ENCODE results near the gene ALDH18A1. TPM values are rescaled to one million over a fixed set of nuclear protein-coding genes. Genes with fewer than 3 reads are reported as not detected.

ALDH18A1 gene
- total RNA-seq, 2 experiments from 2014 or later, result 62.3 to 72.3 TPM

DNA sequence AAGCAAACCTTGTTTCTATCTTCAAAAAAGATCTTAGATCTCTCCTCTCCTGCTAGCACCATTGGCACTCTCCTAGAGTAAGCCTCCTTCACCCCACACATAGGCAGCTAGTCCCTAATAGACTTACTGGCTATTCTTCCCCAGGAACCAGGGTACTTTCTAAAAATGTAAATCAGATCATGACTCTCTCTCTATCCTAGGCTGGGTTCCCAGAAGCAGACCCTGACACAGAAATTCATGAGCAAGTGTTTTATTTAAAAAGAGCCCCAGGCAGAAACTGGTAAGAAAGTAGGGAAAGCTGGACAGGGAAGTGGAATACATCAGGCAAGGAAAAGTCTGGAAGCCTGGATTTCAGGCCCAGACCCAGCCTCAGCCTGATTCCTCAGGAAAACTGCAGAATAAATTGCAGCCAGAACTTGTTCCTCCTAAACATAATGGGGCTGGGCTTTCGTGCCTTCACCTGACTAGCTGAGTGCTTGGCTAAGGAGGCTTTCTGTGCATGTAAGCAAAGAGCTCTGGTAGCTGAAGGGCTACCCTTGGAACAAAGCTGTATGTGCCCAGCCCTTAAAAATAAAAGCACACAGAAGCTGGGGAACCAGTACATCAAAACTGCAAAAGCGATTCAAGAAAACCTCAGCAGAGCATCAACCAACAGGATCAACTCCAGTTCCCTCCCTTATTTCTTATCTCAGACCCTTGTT is 76.5 kb downstream of the ALDH18A1 start:
- POLR2A ChIA-PET, result no interaction called here
- intact Hi-C loops (cut with micrococcal nuclease; ENCODE audit: unreplicated experiment), result no loop called here
- no peaks in the 10 kb centered on the region for H3K4me1 ChIP-seq (ENCODE audit: insufficient read depth, low read length, poor library complexity, severe bottlenecking)
- no peaks in the 10 kb centered on the region for H4K20me1 ChIP-seq (ENCODE audit: insufficient read depth, low read length)
- no peak overlapping the region for H3K4me2 ChIP-seq (ENCODE audit: low read length)
- CTCF ChIA-PET (ENCODE audit: unreplicated experiment), result no interaction called here
- H3K9me3 ChIP-seq (ENCODE audit: low read length), result no peaks in the 10 kb centered on the region
- no peak overlapping the region for H3K4me3 ChIP-seq (ENCODE audit: low read depth, low read length, poor library complexity, severe bottlenecking)
- H2AFZ ChIP-seq (ENCODE audit: low read length), result no peak overlapping the region
- TF ChIP-seq, protein P1, sequence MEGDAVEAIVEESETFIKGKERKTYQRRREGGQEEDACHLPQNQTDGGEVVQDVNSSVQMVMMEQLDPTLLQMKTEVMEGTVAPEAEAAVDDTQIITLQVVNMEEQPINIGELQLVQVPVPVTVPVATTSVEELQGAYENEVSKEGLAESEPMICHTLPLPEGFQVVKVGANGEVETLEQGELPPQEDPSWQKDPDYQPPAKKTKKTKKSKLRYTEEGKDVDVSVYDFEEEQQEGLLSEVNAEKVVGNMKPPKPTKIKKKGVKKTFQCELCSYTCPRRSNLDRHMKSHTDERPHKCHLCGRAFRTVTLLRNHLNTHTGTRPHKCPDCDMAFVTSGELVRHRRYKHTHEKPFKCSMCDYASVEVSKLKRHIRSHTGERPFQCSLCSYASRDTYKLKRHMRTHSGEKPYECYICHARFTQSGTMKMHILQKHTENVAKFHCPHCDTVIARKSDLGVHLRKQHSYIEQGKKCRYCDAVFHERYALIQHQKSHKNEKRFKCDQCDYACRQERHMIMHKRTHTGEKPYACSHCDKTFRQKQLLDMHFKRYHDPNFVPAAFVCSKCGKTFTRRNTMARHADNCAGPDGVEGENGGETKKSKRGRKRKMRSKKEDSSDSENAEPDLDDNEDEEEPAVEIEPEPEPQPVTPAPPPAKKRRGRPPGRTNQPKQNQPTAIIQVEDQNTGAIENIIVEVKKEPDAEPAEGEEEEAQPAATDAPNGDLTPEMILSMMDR (conservative IDR thresholded peaks at IDR 0.05; ENCODE audit: low read length), result no peak
- no peak for TF ChIP-seq EZH2phosphoT487 (IDR thresholded peaks at IDR 0.05; ENCODE audit: borderline replicate concordance, low read depth, low read length)
- H3K27ac ChIP-seq (ENCODE audit: low read depth, low read length, poor library complexity, severe bottlenecking), result no peak overlapping the region
- H3K36me3 ChIP-seq (ENCODE audit: insufficient read depth, low read length), result no peaks in the 10 kb centered on the region
- DNase-seq (ENCODE audit: low spot score), result no peak
- H3K79me2 ChIP-seq (ENCODE audit: insufficient read depth, low read depth, low read length), result no peaks in the 10 kb centered on the region
- no TSS peak for BruUV-seq (replicated peaks)
- no peaks in the 10 kb centered on the region for H3K9me2 ChIP-seq (ENCODE audit: insufficient read depth, low read length)

DNA sequence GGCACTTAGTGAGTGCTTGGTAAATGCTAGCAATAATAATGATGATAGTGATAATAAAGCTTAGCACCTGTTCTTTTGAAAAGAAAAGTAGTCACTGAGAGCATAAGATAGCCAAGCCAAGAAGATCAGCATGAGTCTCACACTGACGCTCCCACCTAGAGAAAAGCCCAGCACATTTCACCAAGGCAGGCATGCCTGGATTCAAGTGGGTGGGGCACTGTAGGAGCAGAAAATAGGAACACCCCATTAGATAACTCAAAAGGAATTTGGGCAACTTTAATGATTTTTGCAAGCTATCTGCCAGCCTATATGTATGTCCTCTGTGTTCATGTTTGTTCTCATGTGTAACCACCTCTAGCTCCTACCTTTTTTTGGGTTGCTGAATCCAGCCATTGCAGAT is 77.2 kb downstream of the ALDH18A1 start:
- no peak overlapping the region for H3K4me3 ChIP-seq (ENCODE audit: low read depth, low read length, poor library complexity, severe bottlenecking)
- POLR2A ChIA-PET, result no interaction called here
- CTCF ChIA-PET (ENCODE audit: unreplicated experiment), result no interaction called here

DNA sequence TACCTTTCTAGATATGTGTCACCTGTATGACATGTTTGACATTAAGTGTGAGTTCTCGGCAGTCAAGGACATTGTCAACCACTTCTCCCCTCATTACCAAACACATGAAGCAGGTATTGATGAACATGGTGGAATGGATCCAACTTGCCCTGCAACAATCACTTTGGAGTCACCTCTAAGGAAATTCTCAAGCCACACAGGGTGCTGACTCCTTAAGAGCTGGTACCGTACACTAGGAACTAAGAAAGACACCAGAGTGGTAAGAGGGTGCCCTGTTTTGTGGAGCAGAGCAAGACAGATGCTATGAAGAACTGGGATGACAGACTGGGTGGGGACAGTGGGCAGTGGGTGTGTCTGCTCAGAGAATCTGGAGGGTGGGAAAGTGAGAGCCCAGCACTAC is 77.9 kb downstream of the ALDH18A1 start:
- no TSS peak for BruUV-seq (replicated peaks)
- ChIA-PET CTCF (ENCODE audit: unreplicated experiment) (no interaction called here), POLR2A (no interaction called here)
- no peaks in the 10 kb centered on the region for H3K79me2 ChIP-seq (ENCODE audit: insufficient read depth, low read depth, low read length)
- H3K4me2 ChIP-seq (ENCODE audit: low read length), result no peak overlapping the region
- intact Hi-C loops (cut with micrococcal nuclease; ENCODE audit: unreplicated experiment), result no loop called here
- no peak overlapping the region for H3K27ac ChIP-seq (ENCODE audit: low read depth, low read length, poor library complexity, severe bottlenecking)
- no peaks in the 10 kb centered on the region for H3K36me3 ChIP-seq (ENCODE audit: insufficient read depth, low read length)
- H3K9me2 ChIP-seq (ENCODE audit: insufficient read depth, low read length), result no peaks in the 10 kb centered on the region
- H4K20me1 ChIP-seq (ENCODE audit: insufficient read depth, low read length), result no peaks in the 10 kb centered on the region
- DNase-seq (ENCODE audit: low spot score), result no peak
- no peak overlapping the region for H2AFZ ChIP-seq (ENCODE audit: low read length)
- TF ChIP-seq EZH2phosphoT487 (IDR thresholded peaks at IDR 0.05; ENCODE audit: borderline replicate concordance, low read depth, low read length), result no peak
- TF ChIP-seq, protein P1 (conservative IDR thresholded peaks at IDR 0.05; ENCODE audit: low read length), result no peak
- H3K4me1 ChIP-seq (ENCODE audit: insufficient read depth, low read length, poor library complexity, severe bottlenecking), result no peaks in the 10 kb centered on the region
- no peak overlapping the region for H3K4me3 ChIP-seq (ENCODE audit: low read depth, low read length, poor library complexity, severe bottlenecking)
- no peaks in the 10 kb centered on the region for H3K9me3 ChIP-seq (ENCODE audit: low read length)

More for the DNA sequence above, 77.2 kb downstream of the ALDH18A1 start:
- Histone ChIP-seq H3K9me2 (ENCODE audit: insufficient read depth, low read length) (no peaks in the 10 kb centered on the region), H4K20me1 (ENCODE audit: insufficient read depth, low read length) (no peaks in the 10 kb centered on the region), H3K9me3 (ENCODE audit: low read length) (no peaks in the 10 kb centered on the region), H2AFZ (ENCODE audit: low read length) (no peak overlapping the region), H3K79me2 (ENCODE audit: insufficient read depth, low read depth, low read length) (no peaks in the 10 kb centered on the region), H3K27ac (ENCODE audit: low read depth, low read length, poor library complexity, severe bottlenecking) (no peak overlapping the region), H3K4me1 (ENCODE audit: insufficient read depth, low read length, poor library complexity, severe bottlenecking) (no peaks in the 10 kb centered on the region), H3K36me3 (ENCODE audit: insufficient read depth, low read length) (no peaks in the 10 kb centered on the region), H3K4me2 (ENCODE audit: low read length) (no peak overlapping the region)
- BruUV-seq (replicated peaks), result no TSS peak
- intact Hi-C loops (cut with micrococcal nuclease; ENCODE audit: unreplicated experiment), result no loop called here
- TF ChIP-seq, protein P1 (conservative IDR thresholded peaks at IDR 0.05; ENCODE audit: low read length), result no peak
- TF ChIP-seq EZH2phosphoT487 (IDR thresholded peaks at IDR 0.05; ENCODE audit: borderline replicate concordance, low read depth, low read length), result no peak
- DNase-seq (ENCODE audit: low spot score), result no peak

Data from OCI-LY7 (cell line).